ENCODE results near the gene SLC25A26.
A peak's percentile ranks its signal among the peaks of the same experiment; 100 is the strongest.

The SLC25A26 gene

GRCh38 chr3:66395635-66396034, 174.8 kb downstream of the SLC25A26 start:
- DNase-seq (ENCODE audit: low read depth in 2 of 2), result no peak

- no peak for DNase-seq (ENCODE audit: low read depth in 2 of 2)
These were observed 175.5 kb downstream of the SLC25A26 start for GRCh38 chr3:66396161-66396760.

- DNase-seq (ENCODE audit: low read depth in 2 of 2), result no peak
These were observed 176.1 kb downstream of the SLC25A26 start for GRCh38 chr3:66396888-66397287.

- DNase-seq (ENCODE audit: low read depth in 2 of 2), result no peak
These were observed 176.9 kb downstream of the SLC25A26 start for GRCh38 chr3:66397745-66398144.

- no peak for DNase-seq (ENCODE audit: low read depth in 2 of 2)
These were observed 177.6 kb downstream of the SLC25A26 start for GRCh38 chr3:66398228-66399025.

GRCh38 chr3:66399529-66400232, 178.9 kb downstream of the SLC25A26 start:
- DNase-seq (ENCODE audit: low read depth in 2 of 2), result no peak

- DNase-seq (ENCODE audit: low read depth in 2 of 2), result no peak
These were observed 179.8 kb downstream of the SLC25A26 start for GRCh38 chr3:66400411-66401156.

- no peak for DNase-seq (ENCODE audit: low read depth in 2 of 2)
These were observed 180.4 kb downstream of the SLC25A26 start for GRCh38 chr3:66401157-66401550.

GRCh38 chr3:66401675-66402491, 181.1 kb downstream of the SLC25A26 start:
- no peak for DNase-seq (ENCODE audit: low read depth in 2 of 2)

- no peak for DNase-seq (ENCODE audit: low read depth in 2 of 2)
These were observed 181.9 kb downstream of the SLC25A26 start for GRCh38 chr3:66402596-66403290.

- no peak for DNase-seq (ENCODE audit: low read depth in 2 of 2)
These were observed 182.7 kb downstream of the SLC25A26 start for GRCh38 chr3:66403323-66403990.

GRCh38 chr3:66404197-66404596, 183.4 kb downstream of the SLC25A26 start:
- no peak for DNase-seq (ENCODE audit: low read depth in 2 of 2)

GRCh38 chr3:66404903-66405700, 184.3 kb downstream of the SLC25A26 start:
- no peak for DNase-seq (ENCODE audit: low read depth in 2 of 2)

- DNase-seq (ENCODE audit: low read depth in 2 of 2), result no peak
These were observed 184.9 kb downstream of the SLC25A26 start for GRCh38 chr3:66405701-66406091.

GRCh38 chr3:66406163-66406562, 185.4 kb downstream of the SLC25A26 start:
- DNase-seq (ENCODE audit: low read depth in 2 of 2), result no peak

GRCh38 chr3:66406831-66407610, 186.2 kb downstream of the SLC25A26 start:
- DNase-seq (ENCODE audit: low read depth in 2 of 2), result no peak

GRCh38 chr3:66407611-66408218, 186.9 kb downstream of the SLC25A26 start:
- DNase-seq (ENCODE audit: low read depth in 2 of 2), result peak; percentile 57 to 77
